Measurements from ENCODE around the gene FCN3. TPM values are rescaled to one million over a fixed set of nuclear protein-coding genes. Genes with fewer than 3 reads are reported as not detected.
A peak's percentile ranks its signal among the peaks of the same experiment; 100 is the strongest.

Gene FCN3
- total and polyA plus RNA-seq, 2 donors (not counting 1 experiment from before 2014, with no cell fraction given): not detected

- ATAC-seq (ENCODE audit: low read depth) (no peak), DNase-seq (no peak)
- H3K4me3 Mint-ChIP-seq: peak overlapping the region; percentile 96
- peak overlapping the region; percentile 89 for H3K4me2 ChIP-seq (replicated peaks; ENCODE audit: low read depth, low read length, poor library complexity, severe bottlenecking)
- H3K9me3 ChIP-seq (ENCODE audit: control extremely low read depth in 1 of 3, control insufficient read depth in 2 of 3, insufficient read depth in 1 of 3, low read length in 2 of 3): peaks cover 0 to 11% (median 0%) of the 10 kb centered on the region in 3 donors
- H3K4me3 ChIP-seq (ENCODE audit: control extremely low read depth in 1 of 5, extremely low read depth in 1 of 5, insufficient read depth in 1 of 5, low read depth in 2 of 5, low read length in 4 of 5): no peak overlapping the region
- peaks cover 0 to 29% of the 10 kb centered on the region in 2 experiments for H3K36me3 ChIP-seq (replicated peaks in 1 of 2; ENCODE audit: control extremely low read depth in 1 of 2, control insufficient read depth in 1 of 2, extremely low read depth in 1 of 2, insufficient read depth in 2 of 2, low read length in 1 of 2)
- peak overlapping the region; percentile 98 for H3K27ac Mint-ChIP-seq
- H3K4me1 ChIP-seq (ENCODE audit: control insufficient read depth in 2 of 2, insufficient read depth in 2 of 2, low read length in 2 of 2): peaks cover 31 to 46% of the 10 kb centered on the region in 2 donors
- ChIA-PET POLR2A (interaction anchor here (0.7 kb wide), 1 partner anchor 270 kb away, joined by 5 read pairs; no protein-coding TSS in a partner anchor), CTCF (interaction anchor here (0.8 to 12.7 kb wide), 5 partner anchors 12 to 52 kb away, joined by 3 to 132 read pairs (median 5); no protein-coding TSS in a partner anchor)
- TF ChIP-seq CTCF (IDR thresholded peaks at IDR 0.05) (no peak), EZH2 (IDR thresholded peaks at IDR 0.05; ENCODE audit: borderline replicate concordance, insufficient read depth, low read depth, low read length, poor library complexity, severe bottlenecking) (no peak)
- intact Hi-C loops (cut with micrococcal nuclease): no loop called here
- H3K27ac ChIP-seq (ENCODE audit: low read length in 2 of 2): peak overlapping the region; percentile 85 to 88
- H4K20me1 ChIP-seq (ENCODE audit: control insufficient read depth, insufficient read depth, low read length, poor library complexity, severe bottlenecking): no peaks in the 10 kb centered on the region
- H3K27me3 ChIP-seq (replicated peaks in 1 of 4; ENCODE audit: control extremely low read depth in 1 of 4, control insufficient read depth in 3 of 4, insufficient read depth in 4 of 4, low read length in 3 of 4): no peaks in the 10 kb centered on the region
- H3K4me1 Mint-ChIP-seq: peaks cover 51% of the 10 kb centered on the region
- 86% methylated on average over 5 of the region's 5 CpGs for whole genome bisulfite sequencing (ENCODE audit: insufficient coverage)
- no peak overlapping the region for H3K9ac ChIP-seq (ENCODE audit: low read length)
- no peaks in the 10 kb centered on the region for H3K27me3 Mint-ChIP-seq
- H2AFZ ChIP-seq (ENCODE audit: insufficient read depth, low read depth, low read length, poor library complexity, severe bottlenecking): no peak overlapping the region
- no peaks in the 10 kb centered on the region for H3K9me3 Mint-ChIP-seq (ENCODE audit: insufficient read depth)
- peaks cover 26% of the 10 kb centered on the region for H3K79me2 ChIP-seq (ENCODE audit: control insufficient read depth, insufficient read depth, low read length)
Measured at GRCh38 chr1:27339213-27339612, 35.4 kb downstream of the FCN3 start.

- POLR2A ChIA-PET: interaction anchor here (0.7 kb wide), 1 partner anchor 270 kb away, joined by 5 read pairs; no protein-coding TSS in a partner anchor
- 97% methylated on average over 5 of the region's 6 CpGs for WGBS (ENCODE audit: insufficient coverage)
- peak overlapping the region; percentile 98 for H3K27ac Mint-ChIP-seq
Measured at GRCh38 chr1:27338751-27339150, 35.9 kb downstream of the FCN3 start.

More at GRCh38 chr1:27338751-27339150, 35.9 kb downstream of the FCN3 start:
- Histone ChIP-seq H3K36me3 (replicated peaks in 1 of 2; ENCODE audit: control extremely low read depth in 1 of 2, control insufficient read depth in 1 of 2, extremely low read depth in 1 of 2, insufficient read depth in 2 of 2, low read length in 1 of 2) (peaks cover 0 to 34% of the 10 kb centered on the region in 2 experiments), H3K4me2 (replicated peaks; ENCODE audit: low read depth, low read length, poor library complexity, severe bottlenecking) (no peak overlapping the region), H3K27ac (ENCODE audit: low read length in 2 of 2) (peak overlapping the region; percentile 0 to 18), H3K9me3 (ENCODE audit: control extremely low read depth in 1 of 3, control insufficient read depth in 2 of 3, insufficient read depth in 1 of 3, low read length in 2 of 3) (peaks cover 0 to 11% (median 0%) of the 10 kb centered on the region in 3 donors), H4K20me1 (ENCODE audit: control insufficient read depth, insufficient read depth, low read length, poor library complexity, severe bottlenecking) (no peaks in the 10 kb centered on the region), H3K4me3 (ENCODE audit: control extremely low read depth in 1 of 5, extremely low read depth in 1 of 5, insufficient read depth in 1 of 5, low read depth in 2 of 5, low read length in 4 of 5) (no peak overlapping the region), H3K79me2 (ENCODE audit: control insufficient read depth, insufficient read depth, low read length) (peaks cover 25% of the 10 kb centered on the region), H2AFZ (ENCODE audit: insufficient read depth, low read depth, low read length, poor library complexity, severe bottlenecking) (no peak overlapping the region), H3K9ac (ENCODE audit: low read length) (no peak overlapping the region), H3K4me1 (ENCODE audit: control insufficient read depth in 2 of 2, insufficient read depth in 2 of 2, low read length in 2 of 2) (peaks cover 27 to 41% of the 10 kb centered on the region in 2 donors), H3K27me3 (replicated peaks in 1 of 4; ENCODE audit: control extremely low read depth in 1 of 4, control insufficient read depth in 3 of 4, insufficient read depth in 4 of 4, low read length in 3 of 4) (no peaks in the 10 kb centered on the region)
- CTCF ChIA-PET: interaction anchor here (0.6 to 12.7 kb wide), 6 partner anchors 9 to 266 kb away, joined by 3 to 132 read pairs (median 4); no protein-coding TSS in a partner anchor
- no peaks in the 10 kb centered on the region for H3K9me3 Mint-ChIP-seq (ENCODE audit: insufficient read depth)
- ATAC-seq (ENCODE audit: low read depth) (no peak), DNase-seq (no peak)
- no peak for TF ChIP-seq EZH2 (IDR thresholded peaks at IDR 0.05; ENCODE audit: borderline replicate concordance, insufficient read depth, low read depth, low read length, poor library complexity, severe bottlenecking)
- TF ChIP-seq CTCF (IDR thresholded peaks at IDR 0.05): no peak
- intact Hi-C loops (cut with micrococcal nuclease): no loop called here
- H3K4me3 Mint-ChIP-seq: peak overlapping the region; percentile 14
- no peaks in the 10 kb centered on the region for H3K27me3 Mint-ChIP-seq
- peaks cover 46% of the 10 kb centered on the region for H3K4me1 Mint-ChIP-seq
